Measurements from ENCODE around the gene CCDC57. TPM values are rescaled to one million over a fixed set of nuclear protein-coding genes. Genes with fewer than 3 reads are reported as not detected.

The CCDC57 gene
- total RNA-seq, 1 donor from 2014 or later = 57.9 TPM

- DNase-seq (ENCODE audit: extremely low spot score, unreplicated experiment) = no peak
- Mint-ChIP-seq H3K27me3 (ENCODE audit: unreplicated experiment) (no peaks in the 10 kb centered on the region), H3K4me3 (ENCODE audit: unreplicated experiment) (no peak overlapping the region), H3K36me3 (ENCODE audit: unreplicated experiment) (no peaks in the 10 kb centered on the region), H3K27ac (ENCODE audit: unreplicated experiment) (no peak overlapping the region), H3K4me1 (ENCODE audit: unreplicated experiment) (peaks cover 28% of the 10 kb centered on the region), H3K9me3 (ENCODE audit: unreplicated experiment) (no peaks in the 10 kb centered on the region)
- TF ChIP-seq, protein P1, sequence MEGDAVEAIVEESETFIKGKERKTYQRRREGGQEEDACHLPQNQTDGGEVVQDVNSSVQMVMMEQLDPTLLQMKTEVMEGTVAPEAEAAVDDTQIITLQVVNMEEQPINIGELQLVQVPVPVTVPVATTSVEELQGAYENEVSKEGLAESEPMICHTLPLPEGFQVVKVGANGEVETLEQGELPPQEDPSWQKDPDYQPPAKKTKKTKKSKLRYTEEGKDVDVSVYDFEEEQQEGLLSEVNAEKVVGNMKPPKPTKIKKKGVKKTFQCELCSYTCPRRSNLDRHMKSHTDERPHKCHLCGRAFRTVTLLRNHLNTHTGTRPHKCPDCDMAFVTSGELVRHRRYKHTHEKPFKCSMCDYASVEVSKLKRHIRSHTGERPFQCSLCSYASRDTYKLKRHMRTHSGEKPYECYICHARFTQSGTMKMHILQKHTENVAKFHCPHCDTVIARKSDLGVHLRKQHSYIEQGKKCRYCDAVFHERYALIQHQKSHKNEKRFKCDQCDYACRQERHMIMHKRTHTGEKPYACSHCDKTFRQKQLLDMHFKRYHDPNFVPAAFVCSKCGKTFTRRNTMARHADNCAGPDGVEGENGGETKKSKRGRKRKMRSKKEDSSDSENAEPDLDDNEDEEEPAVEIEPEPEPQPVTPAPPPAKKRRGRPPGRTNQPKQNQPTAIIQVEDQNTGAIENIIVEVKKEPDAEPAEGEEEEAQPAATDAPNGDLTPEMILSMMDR (IDR thresholded peaks at IDR 0.05) = no peak
Measured at GRCh38 chr17:82104797-82105416, 107.7 kb downstream of the CCDC57 start.

GRCh38 chr17:82103553-82104451 lies 108.8 kb downstream of the CCDC57 start:
- DNase-seq (ENCODE audit: extremely low spot score, unreplicated experiment) = no peak
- TF ChIP-seq, protein P1 (IDR thresholded peaks at IDR 0.05) = no peak
- Mint-ChIP-seq H3K27ac (ENCODE audit: unreplicated experiment) (no peak overlapping the region), H3K36me3 (ENCODE audit: unreplicated experiment) (no peaks in the 10 kb centered on the region), H3K4me3 (ENCODE audit: unreplicated experiment) (no peak overlapping the region), H3K27me3 (ENCODE audit: unreplicated experiment) (no peaks in the 10 kb centered on the region), H3K4me1 (ENCODE audit: unreplicated experiment) (peaks cover 35% of the 10 kb centered on the region), H3K9me3 (ENCODE audit: unreplicated experiment) (no peaks in the 10 kb centered on the region)

DNA sequence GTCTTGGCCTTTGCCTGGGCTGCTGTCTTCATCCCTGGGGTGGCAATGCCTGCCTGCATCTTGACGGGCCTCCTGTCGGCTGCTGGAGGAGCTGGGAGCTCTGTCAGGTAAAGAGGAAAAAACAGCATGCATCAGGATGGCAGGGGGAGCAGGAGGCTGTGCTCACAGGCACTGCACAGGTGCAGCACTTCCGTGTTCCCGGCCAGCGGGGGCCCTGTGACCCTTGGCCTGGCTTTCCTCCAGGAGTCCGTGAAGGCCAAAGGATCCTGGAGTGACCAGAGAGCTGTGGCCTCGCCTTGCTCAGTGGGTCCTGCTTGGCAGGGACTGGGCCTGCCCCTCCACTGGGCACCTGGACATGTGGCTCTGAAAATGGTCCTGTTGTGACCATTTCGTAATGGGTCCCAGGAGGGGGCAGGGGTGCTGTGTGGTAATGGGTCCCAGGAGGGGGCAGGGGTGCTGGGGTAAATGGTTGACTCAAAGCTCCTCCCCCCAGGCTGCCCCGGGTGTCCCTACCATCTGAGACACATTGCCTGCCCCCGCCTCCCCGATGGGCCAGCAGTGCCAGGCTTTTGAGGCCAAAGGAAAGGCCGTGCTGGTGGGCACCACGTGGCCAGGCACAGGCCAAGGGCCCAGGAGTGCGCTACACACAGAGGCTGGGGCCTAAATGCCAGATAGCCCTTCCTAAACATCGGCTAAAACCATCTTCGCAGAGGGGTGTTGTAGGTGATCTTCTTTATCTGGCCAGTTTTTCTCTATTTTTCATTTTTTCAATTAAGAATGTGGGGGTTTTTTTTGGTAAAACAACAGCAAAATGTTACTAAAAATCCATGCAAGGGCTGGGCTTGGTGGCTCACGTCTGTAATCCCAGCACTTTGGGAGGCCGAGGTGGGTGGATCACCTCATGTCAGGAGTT lies 110.6 kb downstream of the CCDC57 start:
- Mint-ChIP-seq H3K4me1 (ENCODE audit: unreplicated experiment) (peaks cover 28% of the 10 kb centered on the region), H3K27ac (ENCODE audit: unreplicated experiment) (peak overlapping the region; percentile 16), H3K9me3 (ENCODE audit: unreplicated experiment) (no peaks in the 10 kb centered on the region), H3K27me3 (ENCODE audit: unreplicated experiment) (no peaks in the 10 kb centered on the region), H3K36me3 (ENCODE audit: unreplicated experiment) (no peaks in the 10 kb centered on the region), H3K4me3 (ENCODE audit: unreplicated experiment) (no peak overlapping the region)
- DNase-seq (ENCODE audit: extremely low spot score, unreplicated experiment) = no peak
- TF ChIP-seq, protein P1 (IDR thresholded peaks at IDR 0.05) = no peak

DNA sequence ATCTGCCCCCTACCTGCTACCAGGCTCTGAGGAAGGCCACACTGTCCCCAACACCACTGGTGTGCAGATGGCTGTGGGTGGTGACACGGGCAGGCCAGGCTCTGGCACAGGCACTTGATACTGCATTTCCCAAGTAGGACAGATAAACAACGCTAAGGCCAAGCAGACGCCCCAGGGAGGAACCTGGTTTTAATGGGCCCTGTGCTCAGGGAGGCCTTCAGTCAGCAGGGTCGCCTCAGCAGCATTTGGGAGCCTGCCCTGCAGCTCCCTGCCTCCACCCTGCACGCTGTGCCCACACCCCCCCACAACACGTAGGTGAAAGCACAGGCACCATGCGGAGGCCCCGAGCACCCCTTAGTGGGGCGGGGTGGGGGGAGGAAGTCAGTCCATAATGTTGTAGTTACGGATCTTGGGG lies 111.3 kb downstream of the CCDC57 start:
- no peaks in the 10 kb centered on the region for H3K36me3 Mint-ChIP-seq (ENCODE audit: unreplicated experiment)
- no peaks in the 10 kb centered on the region for H3K9me3 Mint-ChIP-seq (ENCODE audit: unreplicated experiment)
- DNase-seq (ENCODE audit: extremely low spot score, unreplicated experiment) = no peak
- TF ChIP-seq, protein P1 (IDR thresholded peaks at IDR 0.05) = no peak
- no peak overlapping the region for H3K27ac Mint-ChIP-seq (ENCODE audit: unreplicated experiment)
- no peak overlapping the region for H3K4me3 Mint-ChIP-seq (ENCODE audit: unreplicated experiment)
- H3K27me3 Mint-ChIP-seq (ENCODE audit: unreplicated experiment) = no peaks in the 10 kb centered on the region
- H3K4me1 Mint-ChIP-seq (ENCODE audit: unreplicated experiment) = peaks cover 29% of the 10 kb centered on the region
